Measurements from ENCODE around the gene KRTAP29-1.
"Not testable (repeated sequence)": the region's sequence is repeated elsewhere in the genome, so short reads cannot be mapped to it uniquely, and the experiment has no call there.

The KRTAP29-1 gene

DNA sequence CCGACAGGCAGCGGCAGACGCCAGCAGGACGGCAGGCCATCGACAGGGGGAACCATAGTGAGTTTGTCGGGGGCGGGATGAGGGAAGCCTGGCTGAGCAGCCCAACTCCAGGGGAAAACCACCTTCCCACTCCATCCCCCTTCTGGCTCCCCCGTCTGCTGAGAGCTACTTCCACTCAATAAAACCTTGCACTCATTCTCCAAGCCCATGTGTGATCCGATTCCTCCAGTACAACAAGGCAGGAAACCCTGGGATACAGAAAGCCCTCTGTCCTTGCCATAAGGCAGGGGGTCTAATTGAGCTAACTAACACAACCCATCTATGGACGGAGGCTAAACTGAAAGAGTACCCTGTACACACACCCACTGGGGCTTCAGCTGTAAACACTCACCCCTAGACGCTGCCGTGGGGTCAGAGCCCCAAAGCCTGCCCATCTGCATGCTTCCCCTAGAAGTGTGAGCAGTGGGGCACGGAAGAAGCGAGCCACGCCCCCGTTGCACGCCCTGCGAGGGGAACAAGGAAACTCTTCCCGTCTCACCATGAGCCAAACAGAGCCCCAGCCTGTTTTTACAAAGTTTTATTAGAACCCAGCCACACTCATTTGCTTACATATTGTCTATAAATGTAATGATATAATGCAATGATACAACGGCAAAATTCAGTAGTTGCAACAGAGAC is 4.1 kb downstream of the KRTAP29-1 start:
- DNase-seq (ENCODE audit: insufficient read length, low spot score) (no peak), FAIRE-seq (no peak)
- TF ChIP-seq POLR2A (IDR thresholded peaks at IDR 0.05; ENCODE audit: low read depth, low read length) = no peak

DNA sequence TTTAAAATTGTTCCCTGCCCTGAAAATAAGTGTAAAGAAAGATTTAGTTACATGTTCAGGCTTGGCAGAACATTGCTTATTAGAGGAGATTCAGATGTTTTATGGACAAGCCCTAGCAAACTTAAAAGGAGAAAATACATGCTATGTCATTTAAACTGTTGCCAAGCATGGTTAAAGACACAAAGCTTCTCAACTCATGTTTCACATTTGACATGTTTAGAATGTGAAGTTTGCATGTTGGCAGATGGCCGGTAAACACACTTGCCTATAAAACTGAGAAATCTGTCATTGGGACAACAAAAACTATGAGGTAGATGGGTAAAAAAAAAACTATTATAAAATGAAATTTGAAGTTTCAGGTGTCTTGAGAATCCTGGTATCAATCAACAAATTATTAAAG is 5.8 kb downstream of the KRTAP29-1 start:
- DNase-seq (ENCODE audit: insufficient read length, low spot score) (no peak), FAIRE-seq (no peak)
- TF ChIP-seq POLR2A (IDR thresholded peaks at IDR 0.05; ENCODE audit: low read depth, low read length) = no peak

DNA sequence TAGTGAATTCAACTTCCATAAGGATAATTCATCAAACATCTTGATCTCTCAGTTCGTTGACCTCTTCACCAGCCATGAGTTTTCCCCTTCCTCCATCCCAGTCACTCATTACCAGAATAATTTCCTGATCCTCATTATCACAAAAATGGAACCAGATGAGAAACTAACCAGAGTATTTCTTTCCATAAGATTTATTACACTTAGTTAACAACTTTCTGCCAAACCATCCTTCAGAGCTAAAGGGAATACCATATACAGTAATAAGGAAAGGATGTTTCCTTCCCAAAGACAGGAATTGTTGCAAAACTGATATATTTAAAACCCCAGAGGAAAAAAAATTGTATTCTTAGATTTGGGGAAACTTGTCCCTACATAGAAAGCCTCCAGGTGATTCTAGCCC is 8.6 kb downstream of the KRTAP29-1 start:
- DNase-seq (ENCODE audit: insufficient read length, low spot score) (no peak), FAIRE-seq (no peak)
- TF ChIP-seq POLR2A (IDR thresholded peaks at IDR 0.05; ENCODE audit: low read depth, low read length) = no peak

DNA sequence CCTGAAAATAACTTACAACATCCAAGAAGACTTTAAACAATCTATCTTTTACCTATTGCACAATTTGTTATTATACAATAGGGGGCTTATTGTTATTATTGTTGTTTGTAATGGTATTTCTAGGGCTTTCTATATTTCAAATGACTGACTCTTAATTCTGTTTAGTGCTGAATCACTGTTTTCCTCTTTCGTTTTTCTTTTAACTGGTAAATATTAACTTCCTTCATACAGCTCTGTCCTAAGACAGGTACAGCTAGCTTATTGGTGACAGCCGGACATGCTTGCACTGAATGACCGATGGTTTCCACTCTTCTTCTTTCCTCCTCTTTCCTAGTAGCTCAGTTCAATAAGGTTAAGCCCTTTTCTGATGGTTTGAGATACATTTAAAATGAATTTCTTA is 15.6 kb downstream of the KRTAP29-1 start:
- DNase-seq (ENCODE audit: insufficient read length, low spot score) (no peak), FAIRE-seq (no peak)
- no peak for TF ChIP-seq POLR2A (IDR thresholded peaks at IDR 0.05; ENCODE audit: low read depth, low read length)

DNA sequence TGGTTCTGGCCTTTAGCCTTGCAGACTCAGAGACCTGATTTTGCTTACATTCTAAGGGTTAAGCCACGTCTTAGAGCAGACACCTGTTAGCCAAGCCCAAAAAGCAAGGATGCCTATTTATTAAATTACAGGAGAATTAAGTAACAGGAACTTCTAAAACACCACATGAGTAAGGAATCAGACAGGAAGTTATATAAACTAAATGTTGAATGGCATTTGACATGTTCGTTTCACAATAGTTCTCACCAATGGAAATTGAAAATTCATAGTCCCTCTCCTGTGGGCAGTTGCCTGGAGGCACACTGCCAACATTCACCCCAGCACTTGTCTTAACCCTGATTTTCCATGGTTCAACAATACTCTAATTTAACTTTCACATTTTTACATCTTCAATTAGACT is 18.1 kb downstream of the KRTAP29-1 start:
- FAIRE-seq (no peak), DNase-seq (ENCODE audit: insufficient read length, low spot score) (no peak)
- TF ChIP-seq POLR2A (IDR thresholded peaks at IDR 0.05; ENCODE audit: low read depth, low read length) = no peak

DNA sequence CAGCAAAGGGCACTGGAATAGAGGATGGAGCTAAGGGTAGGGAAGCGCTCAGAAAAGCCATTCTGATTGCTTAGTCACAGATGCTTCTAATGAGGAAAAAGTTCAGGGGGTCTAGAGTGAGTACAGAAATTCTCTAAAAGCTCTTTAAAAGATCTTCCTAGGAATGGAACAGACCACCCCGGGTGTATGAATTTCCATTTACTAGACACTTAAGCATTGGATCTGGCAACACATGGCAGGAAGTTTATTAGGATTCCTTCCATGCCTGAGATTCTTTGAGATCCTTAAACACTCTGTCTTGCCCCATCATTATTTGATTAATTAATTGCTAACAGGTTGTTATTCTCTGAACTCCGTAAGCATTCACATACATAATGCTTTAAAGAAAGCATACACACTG is 18.6 kb downstream of the KRTAP29-1 start:
- FAIRE-seq (no peak), DNase-seq (ENCODE audit: insufficient read length, low spot score) (no peak)
- no peak for TF ChIP-seq POLR2A (IDR thresholded peaks at IDR 0.05; ENCODE audit: low read depth, low read length)

DNA sequence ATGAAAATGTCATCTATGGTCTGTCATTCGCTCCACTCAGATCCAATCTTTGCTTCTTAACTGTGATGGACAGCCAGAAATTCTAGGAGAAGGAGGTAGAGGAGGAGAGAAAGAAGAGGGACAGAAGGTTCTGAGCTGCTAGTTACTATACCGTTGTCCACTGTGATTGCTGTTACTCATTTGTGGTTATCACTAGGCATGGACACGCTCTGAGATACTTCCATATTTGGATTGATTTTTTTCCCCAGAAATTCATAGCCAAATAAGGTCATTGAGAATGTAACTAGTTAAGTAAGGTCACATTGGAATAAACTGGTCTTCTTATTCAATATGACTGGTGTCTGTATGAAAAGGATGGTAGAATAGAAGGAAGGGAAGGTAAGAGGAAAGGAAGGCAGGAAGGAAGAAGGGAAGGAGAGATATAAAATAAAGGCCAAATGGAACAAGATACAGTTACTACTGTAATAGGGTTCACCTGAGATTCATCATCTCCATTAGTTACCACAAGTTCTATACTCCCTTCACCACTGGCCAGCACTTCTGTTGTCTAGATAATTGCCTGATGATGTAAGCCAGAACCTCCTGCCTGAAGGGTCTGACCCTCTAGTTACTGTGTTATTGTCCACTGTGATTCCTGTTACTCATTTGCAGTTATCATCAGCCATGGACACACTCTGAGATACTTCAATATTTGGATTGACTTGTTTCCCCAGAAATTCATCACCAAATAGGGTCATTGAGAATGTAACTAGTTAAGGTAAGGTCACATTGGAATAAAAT is 24.3 kb downstream of the KRTAP29-1 start:
- FAIRE-seq = peak; percentile 33
- DNase-seq (ENCODE audit: insufficient read length, low spot score) = no peak
- TF ChIP-seq POLR2A (IDR thresholded peaks at IDR 0.05; ENCODE audit: low read depth, low read length) = no peak

DNA sequence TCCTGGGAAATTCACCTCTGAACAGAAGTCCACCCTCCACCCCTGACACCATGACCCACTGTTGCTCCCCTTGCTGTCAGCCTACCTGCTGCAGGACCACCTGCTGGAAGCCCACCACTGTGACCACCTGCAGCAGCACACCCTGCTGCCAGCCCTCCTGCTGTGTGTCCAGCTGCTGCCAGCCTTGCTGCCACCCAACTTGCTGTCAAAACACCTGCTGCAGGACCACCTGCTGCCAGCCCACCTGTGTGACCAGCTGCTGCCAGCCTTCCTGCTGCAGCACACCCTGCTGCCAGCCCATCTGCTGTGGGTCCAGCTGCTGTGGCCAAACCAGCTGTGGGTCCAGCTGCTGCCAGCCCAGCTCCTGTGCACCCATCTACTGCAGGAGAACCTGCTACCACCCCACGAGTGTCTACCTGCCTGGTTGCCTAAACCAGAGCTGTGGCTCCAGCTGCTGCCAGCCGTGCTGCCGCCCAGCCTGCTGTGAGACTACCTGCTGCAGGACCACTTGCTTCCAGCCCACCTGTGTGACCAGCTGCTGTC is 26.9 kb downstream of the KRTAP29-1 start, which contains the start of gene KRTAP9-7:
Gene KRTAP9-7, plus strand, starts transcription at position 51 of the 543 bp plus-strand sequence. Its CDS starts 0 bp downstream, at position 51.
- FAIRE-seq; DNase-seq (ENCODE audit: insufficient read length, low spot score): not testable (repeated sequence)

DNA sequence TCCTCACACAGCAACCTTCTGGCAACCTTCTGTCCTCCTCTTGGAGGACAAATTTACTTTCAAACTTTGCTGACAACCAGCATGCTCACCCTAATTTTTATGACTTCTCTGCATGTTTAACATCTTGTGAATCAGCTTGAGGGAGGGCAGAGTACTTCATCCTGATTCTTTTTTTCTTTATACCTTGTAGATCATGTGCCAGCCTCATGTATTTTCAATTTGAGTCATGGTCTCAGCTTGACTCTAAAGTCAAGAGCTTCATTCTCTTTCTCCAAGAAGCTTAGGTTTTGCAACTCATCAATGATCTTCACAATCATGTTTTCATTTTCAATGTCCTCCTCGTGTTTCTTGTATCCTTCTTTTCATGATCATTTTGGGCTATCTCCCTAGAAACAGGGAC is 30.8 kb downstream of the KRTAP29-1 start:
- TF ChIP-seq POLR2A (IDR thresholded peaks at IDR 0.05; ENCODE audit: low read depth, low read length) = no peak
- FAIRE-seq (no peak), DNase-seq (ENCODE audit: insufficient read length, low spot score) (no peak)

DNA sequence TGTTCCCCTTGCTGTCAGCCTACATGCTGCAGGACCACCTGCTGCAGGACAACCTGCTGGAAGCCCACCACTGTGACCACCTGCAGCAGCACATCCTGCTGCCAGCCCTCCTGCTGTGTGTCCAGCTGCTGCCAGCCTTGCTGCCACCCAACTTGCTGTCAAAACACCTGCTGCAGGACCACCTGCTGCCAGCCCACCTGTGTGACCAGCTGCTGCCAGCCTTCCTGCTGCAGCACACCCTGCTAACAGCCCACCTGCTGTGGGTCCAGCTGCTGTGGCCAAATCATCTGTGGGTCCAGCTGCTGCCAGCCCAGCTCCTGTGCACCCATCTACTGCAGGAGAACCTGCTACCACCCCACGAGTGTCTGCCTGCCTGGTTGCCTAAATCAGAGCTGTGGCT is 31.3 kb downstream of the KRTAP29-1 start:
- not testable (repeated sequence) for FAIRE-seq; DNase-seq (ENCODE audit: insufficient read length, low spot score)

DNA sequence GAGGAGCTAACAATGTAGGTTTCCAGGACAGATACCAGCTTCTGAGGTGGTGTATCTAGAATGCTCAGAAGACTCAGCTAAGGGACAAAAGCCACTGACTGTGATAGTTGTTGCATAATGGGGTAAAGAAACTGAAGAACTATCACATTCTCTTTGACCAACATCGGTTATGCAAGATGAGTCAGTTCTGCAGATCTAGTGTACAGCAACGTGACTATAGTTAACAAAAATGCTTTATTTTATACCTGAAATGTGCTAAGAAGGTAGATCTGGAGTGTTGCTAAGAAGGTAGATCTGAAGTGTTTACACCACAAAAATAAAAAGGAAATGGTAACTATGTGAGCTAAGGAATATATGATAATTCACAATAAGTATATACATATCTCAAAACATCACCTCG is 34.9 kb downstream of the KRTAP29-1 start:
- DNase-seq (ENCODE audit: insufficient read length, low spot score) (no peak), FAIRE-seq (no peak)
- TF ChIP-seq POLR2A (IDR thresholded peaks at IDR 0.05; ENCODE audit: low read depth, low read length) = no peak

DNA sequence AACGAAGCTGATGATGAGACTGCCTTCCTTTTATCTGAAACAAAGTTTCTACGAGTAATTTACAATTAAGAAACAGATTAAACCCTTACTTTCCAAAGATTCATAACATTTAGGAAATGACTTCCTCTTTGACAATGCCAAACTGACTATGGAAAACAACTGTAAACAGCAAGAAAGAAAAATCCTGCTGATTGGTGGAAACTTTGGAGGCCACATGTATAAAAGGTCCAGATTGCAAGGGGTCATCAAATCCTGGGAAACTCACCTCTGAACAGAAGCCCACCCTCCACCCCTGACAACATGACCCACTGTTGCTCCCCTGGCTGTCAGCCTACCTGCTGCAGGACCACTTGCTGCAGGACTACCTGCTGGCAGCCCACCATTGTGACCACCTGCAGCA is 37.6 kb downstream of the KRTAP29-1 start, which contains the start of gene KRTAP9-6:
Gene KRTAP9-6, plus strand, starts transcription at position 301 of the 400 bp plus-strand sequence. Its CDS starts 0 bp downstream, at position 301.
- TF ChIP-seq POLR2A (IDR thresholded peaks at IDR 0.05; ENCODE audit: low read depth, low read length) = no peak
- no peak for DNase-seq (ENCODE audit: insufficient read length, low spot score)
- peak; percentile 27 for FAIRE-seq

DNA sequence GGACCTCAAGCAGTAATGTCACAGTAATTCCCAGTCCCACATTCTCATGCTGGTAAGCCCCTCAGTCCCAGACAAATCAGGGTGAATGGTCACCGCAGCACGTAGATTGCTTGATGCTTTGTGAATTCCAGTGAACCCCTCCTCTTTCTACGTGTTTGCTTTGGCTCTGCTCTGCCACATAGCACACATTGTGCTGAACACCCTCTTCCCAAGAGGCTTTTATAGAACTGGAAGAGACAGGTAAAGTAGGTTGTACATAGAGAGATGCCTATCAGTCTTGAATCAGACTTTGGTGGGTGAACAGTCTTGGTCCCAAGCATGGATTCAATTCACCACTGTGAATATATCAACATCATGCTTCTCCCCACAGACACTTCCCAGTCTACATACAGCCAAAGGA is 38.1 kb downstream of the KRTAP29-1 start:
- no peak for FAIRE-seq
- no peak for DNase-seq (ENCODE audit: insufficient read length, low spot score)
- TF ChIP-seq POLR2A (IDR thresholded peaks at IDR 0.05; ENCODE audit: low read depth, low read length) = no peak

DNA sequence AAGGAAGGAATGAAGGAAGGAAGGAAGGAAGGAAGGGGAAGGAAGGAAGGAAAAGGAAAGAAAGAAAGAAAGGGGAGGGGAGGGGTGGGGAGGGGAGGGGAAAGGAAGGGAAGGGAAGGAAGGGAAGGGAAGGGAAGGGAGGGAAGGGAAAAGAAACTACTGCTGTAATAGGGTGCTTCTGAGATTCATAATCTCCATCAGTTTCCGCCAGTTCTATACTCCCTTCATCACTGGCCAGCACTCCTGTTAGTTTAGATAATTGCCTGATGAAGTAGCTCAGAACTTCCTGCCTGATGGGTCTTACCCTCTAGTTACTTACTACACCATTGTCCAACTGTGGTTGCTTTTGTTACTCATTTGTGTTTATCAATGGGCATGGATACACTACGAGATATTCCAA is 39.4 kb downstream of the KRTAP29-1 start:
- DNase-seq (ENCODE audit: insufficient read length, low spot score) = no peak
- no peak for TF ChIP-seq POLR2A (IDR thresholded peaks at IDR 0.05; ENCODE audit: low read depth, low read length)
- no peak for FAIRE-seq

DNA sequence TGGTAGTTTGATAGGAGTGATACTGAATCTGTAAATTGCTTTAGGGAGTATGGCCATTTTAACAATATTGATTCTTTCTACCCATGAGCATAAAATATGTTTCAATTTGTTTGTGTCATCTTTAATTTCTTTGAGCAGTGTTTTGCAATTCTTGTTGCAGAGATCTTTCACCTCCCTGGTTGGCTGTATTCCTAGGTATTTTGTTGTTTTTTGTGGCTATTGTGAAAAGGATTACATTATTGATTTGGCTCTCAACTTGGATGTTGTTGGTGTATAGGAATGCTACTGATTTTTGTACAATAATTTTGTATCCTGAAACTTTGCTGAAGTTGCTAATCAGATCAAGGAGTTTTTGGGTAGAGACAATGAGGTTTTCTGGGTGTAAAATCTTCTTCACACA is 44.2 kb downstream of the KRTAP29-1 start:
- FAIRE-seq (no peak), DNase-seq (ENCODE audit: insufficient read length, low spot score) (no peak)
- no peak for TF ChIP-seq POLR2A (IDR thresholded peaks at IDR 0.05; ENCODE audit: low read depth, low read length)
